ENCODE results near the gene PHLDB2.

Gene PHLDB2

GRCh38 chr3:111863942-111864694 is 5.1 kb downstream of the PHLDB2 start:
- no peak overlapping the region for H3K4me3 ChIP-seq (ENCODE audit: low read depth, low read length)
- no peak for TF ChIP-seq POLR2A (IDR thresholded peaks at IDR 0.05; ENCODE audit: extremely low read depth, insufficient read length)
- no peak for TF ChIP-seq MYC (IDR thresholded peaks at IDR 0.05; ENCODE audit: low read depth, low read length)
- TF ChIP-seq MAX (IDR thresholded peaks at IDR 0.05; ENCODE audit: low read depth, low read length): no peak
- DNase-seq (ENCODE audit: low read depth): no peak

GRCh38 chr3:111864821-111865656 is 6.0 kb downstream of the PHLDB2 start:
- no peak overlapping the region for H3K4me3 ChIP-seq (ENCODE audit: low read depth, low read length)
- DNase-seq (ENCODE audit: low read depth): no peak
- TF ChIP-seq MAX (IDR thresholded peaks at IDR 0.05; ENCODE audit: low read depth, low read length): no peak
- TF ChIP-seq CTCF (IDR thresholded peaks at IDR 0.05; ENCODE audit: low read depth, low read length): no peak
- no peak for TF ChIP-seq POLR2A (IDR thresholded peaks at IDR 0.05; ENCODE audit: extremely low read depth, insufficient read length)
- TF ChIP-seq MYC (IDR thresholded peaks at IDR 0.05; ENCODE audit: low read depth, low read length): no peak

- H3K4me3 ChIP-seq (ENCODE audit: low read depth, low read length): no peak overlapping the region
- no peak for DNase-seq (ENCODE audit: low read depth)
- TF ChIP-seq MAX (IDR thresholded peaks at IDR 0.05; ENCODE audit: low read depth, low read length) (no peak), CTCF (IDR thresholded peaks at IDR 0.05; ENCODE audit: low read depth, low read length) (no peak), POLR2A (IDR thresholded peaks at IDR 0.05; ENCODE audit: extremely low read depth, insufficient read length) (no peak), MYC (IDR thresholded peaks at IDR 0.05; ENCODE audit: low read depth, low read length) (no peak)
These were observed 8.9 kb downstream of the PHLDB2 start for GRCh38 chr3:111867889-111868426.

GRCh38 chr3:111870620-111871019 is 11.6 kb downstream of the PHLDB2 start:
- no peak for DNase-seq (ENCODE audit: low read depth)
- no peak overlapping the region for H3K4me3 ChIP-seq (ENCODE audit: low read depth, low read length)
- TF ChIP-seq MAX (IDR thresholded peaks at IDR 0.05; ENCODE audit: low read depth, low read length): no peak
- TF ChIP-seq CTCF (IDR thresholded peaks at IDR 0.05; ENCODE audit: low read depth, low read length): no peak

GRCh38 chr3:111871809-111872623 is 13.0 kb downstream of the PHLDB2 start:
- no peak overlapping the region for H3K4me3 ChIP-seq (ENCODE audit: low read depth, low read length)
- DNase-seq (ENCODE audit: low read depth): no peak
- TF ChIP-seq CTCF (IDR thresholded peaks at IDR 0.05; ENCODE audit: low read depth, low read length): no peak
- TF ChIP-seq MAX (IDR thresholded peaks at IDR 0.05; ENCODE audit: low read depth, low read length): no peak
- TF ChIP-seq MYC (IDR thresholded peaks at IDR 0.05; ENCODE audit: low read depth, low read length): no peak
- no peak for TF ChIP-seq POLR2A (IDR thresholded peaks at IDR 0.05; ENCODE audit: extremely low read depth, insufficient read length)

Measured in NB4 (cell line).